Endothelial cell of umbilical vein (primary cell): ENCODE results near the gene GABPB1.

ENCODE experiments used
- CTCF ChIP-seq, 2 donors: IDR thresholded peaks; 1 replicate in 1 of 2; 2 replicates in 1 of 2; pipeline ENCODE4 v1.5.1; 2011; ENCODE audit warnings: low read length in 2 of 2, mild to moderate bottlenecking in 2 of 2, moderate library complexity in 2 of 2, control low read depth in 1 of 2, inconsistent platforms in 1 of 2, low read depth in 1 of 2; ENCODE audit not compliant: insufficient read depth in 1 of 2; ENCODE audit errors: extremely low read depth in 1 of 2
- POLR2A ChIP-seq: IDR thresholded peaks from 2 replicates; pipeline ENCODE4 v1.6.1; 2012; ENCODE audit warnings: low read depth, mild to moderate bottlenecking, control low read depth, low read length
- POLR2AphosphoS5 ChIP-seq: IDR thresholded peaks from 2 replicates; pipeline ENCODE4 v1.6.1; 2012; ENCODE audit warnings: low read depth, mild to moderate bottlenecking, control low read depth, low read length, moderate library complexity; ENCODE audit not compliant: insufficient read depth
- TF ChIP-seq, protein P1 (sequence below): IDR thresholded peaks from 2 replicates; pipeline ENCODE4 v1.6.1; 2011; ENCODE audit not compliant: insufficient read depth, insufficient read length

GRCh38 chr15:50339717-50340116 lies 15.3 kb downstream of the GABPB1 start:
- no peak for TF ChIP-seq CTCF (IDR thresholded peaks at IDR 0.05; ENCODE audit: extremely low read depth in 1 of 2, insufficient read depth in 1 of 2, low read depth in 1 of 2, low read length in 2 of 2)
- TF ChIP-seq POLR2A: no peak
- TF ChIP-seq, protein P1, sequence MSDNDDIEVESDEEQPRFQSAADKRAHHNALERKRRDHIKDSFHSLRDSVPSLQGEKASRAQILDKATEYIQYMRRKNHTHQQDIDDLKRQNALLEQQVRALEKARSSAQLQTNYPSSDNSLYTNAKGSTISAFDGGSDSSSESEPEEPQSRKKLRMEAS: no peak
- no peak for TF ChIP-seq POLR2AphosphoS5
